ENCODE data around the gene ZFAND3.

GRCh38 chr6:38198219-38198618 lies 378.7 kb downstream of the ZFAND3 start:
- TF ChIP-seq RAD21 (IDR thresholded peaks at IDR 0.05; ENCODE audit: low read length), result no peak
- TF ChIP-seq CTCF (conservative IDR thresholded peaks at IDR 0.05; ENCODE audit: low read depth, low read length), result no peak
- no peak for TF ChIP-seq RFX5 (IDR thresholded peaks at IDR 0.05; ENCODE audit: low read depth, low read length)
- TF ChIP-seq MXI1 (IDR thresholded peaks at IDR 0.05; ENCODE audit: borderline replicate concordance, low read depth, low read length), result no peak
- TF ChIP-seq CEBPB (IDR thresholded peaks at IDR 0.05; ENCODE audit: low read depth, low read length), result no peak
- TF ChIP-seq NFE2L2 (IDR thresholded peaks at IDR 0.05; ENCODE audit: low read depth, low read length), result no peak
- TF ChIP-seq RCOR1 (IDR thresholded peaks at IDR 0.05; ENCODE audit: insufficient replicate concordance, low read length), result no peak
- TF ChIP-seq POLR2A (IDR thresholded peaks at IDR 0.05; ENCODE audit: low read depth, low read length), result no peak
- TF ChIP-seq USF2 (IDR thresholded peaks at IDR 0.05; ENCODE audit: low read depth, low read length), result no peak
- no peak for TF ChIP-seq MAFK (IDR thresholded peaks at IDR 0.05; ENCODE audit: low read depth, low read length)
- no peak for TF ChIP-seq BHLHE40 (IDR thresholded peaks at IDR 0.05; ENCODE audit: low read depth, low read length)

All from IMR-90 (cell line).